GM18868 (cell line): ENCODE results near the gene CHDH.
A peak's percentile ranks its signal among the peaks of the same experiment; 100 is the strongest.

Experiments used
- ATAC-seq: cut with Tn5 transposase; IDR thresholded peaks from one replicate; pipeline ENCODE4 v1.9.1; 2021; ENCODE audit warnings: mild to moderate bottlenecking, moderate library complexity; ENCODE audit not compliant: unreplicated experiment

CHDH gene

GRCh38 chr3:53850895-53851294 lies 4.7 kb upstream of the CHDH start:
- ATAC-seq, result no peak

- no peak for ATAC-seq
Measured at GRCh38 chr3:53849916-53850315, 3.7 kb upstream of the CHDH start.

DNA sequence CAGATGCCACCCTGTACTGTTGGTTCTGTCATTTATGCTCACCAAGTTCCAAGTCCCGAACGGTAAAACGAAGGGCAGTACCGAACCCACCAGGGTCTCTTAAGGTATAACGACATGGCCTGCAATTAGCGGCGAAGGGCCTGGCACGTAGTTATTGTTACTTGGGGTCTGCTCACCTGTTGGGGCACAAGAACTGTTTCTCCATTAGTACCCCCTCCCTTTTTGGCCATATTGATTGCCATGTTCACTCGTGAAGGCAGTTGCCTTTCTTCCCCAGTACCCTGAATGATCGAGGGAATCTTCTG lies 584 bp upstream of the CHDH start:
- ATAC-seq, result no peak

DNA sequence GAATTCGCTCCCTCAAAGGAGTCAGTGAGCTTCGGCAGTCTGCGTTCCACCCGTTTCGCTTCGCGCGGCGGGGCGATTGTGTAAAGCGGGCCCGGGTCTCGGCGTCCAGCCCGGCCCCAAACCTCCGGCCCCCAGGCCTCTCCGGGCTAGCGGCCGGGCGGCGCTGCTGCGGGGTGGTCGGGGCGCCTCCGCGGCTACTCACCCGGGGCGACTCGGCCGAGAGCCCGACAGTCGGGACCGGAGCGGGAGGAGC lies 412 bp downstream of the CHDH start:
- ATAC-seq, result no peak

DNA sequence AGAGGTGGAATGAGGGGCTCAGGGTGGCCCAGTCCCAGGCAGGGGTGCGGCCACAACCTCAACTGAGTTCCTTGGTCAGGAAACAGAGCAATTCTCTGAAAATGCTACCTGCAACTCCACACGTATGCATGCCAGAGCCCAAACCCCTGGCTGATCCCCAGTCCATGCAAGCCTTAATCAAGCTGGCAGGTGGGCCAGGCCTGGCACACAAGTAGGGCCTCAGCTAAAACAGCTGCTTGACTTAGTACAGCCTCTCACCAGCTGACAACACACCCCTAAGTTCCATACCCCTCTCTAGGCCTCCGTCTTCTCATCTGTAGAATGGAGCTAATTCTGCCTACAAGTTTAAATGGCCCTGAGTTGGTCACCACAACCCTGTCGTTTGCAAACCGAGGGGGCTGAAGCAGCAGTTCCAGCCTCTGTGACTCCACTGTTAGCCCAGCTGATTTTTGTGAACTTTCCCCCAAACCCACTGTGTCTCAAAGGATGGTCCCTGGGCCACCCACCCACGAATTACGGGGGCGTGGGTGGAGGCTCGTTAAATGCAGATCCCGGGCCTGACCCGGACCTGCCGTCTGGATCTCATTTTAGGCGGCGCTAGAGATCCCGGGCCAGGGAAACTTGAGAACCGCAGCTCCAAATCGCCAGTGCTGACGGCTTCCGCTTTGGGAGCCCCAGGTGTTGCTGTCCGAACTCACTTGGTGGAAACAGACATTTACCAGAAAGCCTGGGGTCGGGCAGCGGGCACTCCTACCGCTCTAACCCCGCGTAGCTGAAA lies 927 bp downstream of the CHDH start:
- ATAC-seq, result peak; percentile 5

DNA sequence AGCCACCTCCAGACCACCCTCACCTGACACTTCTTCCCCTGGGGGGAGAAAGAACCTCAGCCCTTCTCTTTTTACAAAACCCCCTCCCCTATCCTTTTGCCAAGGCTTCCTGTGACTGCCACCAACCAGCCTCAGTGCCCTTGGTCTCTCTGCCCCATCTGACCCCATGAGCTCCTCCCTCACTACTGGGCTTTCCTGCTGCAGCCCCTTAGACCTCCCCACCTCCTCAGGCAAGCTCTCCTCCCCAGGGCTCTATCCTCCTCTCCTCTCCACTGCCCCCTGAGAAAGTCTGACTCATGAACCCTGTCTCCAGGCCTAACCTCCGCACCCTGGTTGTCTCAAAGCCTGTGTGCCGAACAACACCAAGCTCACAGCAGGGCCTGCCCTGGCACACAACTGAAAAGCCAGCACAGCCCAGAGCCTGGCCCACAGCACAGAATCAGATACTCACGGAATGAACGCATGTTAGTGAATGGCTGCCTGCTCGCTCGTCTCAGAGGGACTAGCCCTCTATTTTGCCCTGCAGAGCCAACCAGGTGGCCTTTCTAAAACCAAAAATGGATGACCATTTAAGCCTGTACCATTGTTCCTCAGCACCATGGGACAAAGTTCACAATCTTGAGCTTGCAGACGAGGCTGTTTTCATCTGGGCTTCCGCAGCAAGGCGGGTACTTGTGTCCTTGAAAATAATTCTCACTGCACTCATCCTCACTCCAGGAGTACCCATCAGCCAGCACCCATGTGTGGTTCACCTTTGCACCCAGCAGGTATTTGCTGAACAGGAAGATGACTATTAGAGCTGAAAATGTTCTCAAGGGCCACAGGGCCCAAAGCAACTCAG lies 1.7 kb downstream of the CHDH start:
- no peak for ATAC-seq

DNA sequence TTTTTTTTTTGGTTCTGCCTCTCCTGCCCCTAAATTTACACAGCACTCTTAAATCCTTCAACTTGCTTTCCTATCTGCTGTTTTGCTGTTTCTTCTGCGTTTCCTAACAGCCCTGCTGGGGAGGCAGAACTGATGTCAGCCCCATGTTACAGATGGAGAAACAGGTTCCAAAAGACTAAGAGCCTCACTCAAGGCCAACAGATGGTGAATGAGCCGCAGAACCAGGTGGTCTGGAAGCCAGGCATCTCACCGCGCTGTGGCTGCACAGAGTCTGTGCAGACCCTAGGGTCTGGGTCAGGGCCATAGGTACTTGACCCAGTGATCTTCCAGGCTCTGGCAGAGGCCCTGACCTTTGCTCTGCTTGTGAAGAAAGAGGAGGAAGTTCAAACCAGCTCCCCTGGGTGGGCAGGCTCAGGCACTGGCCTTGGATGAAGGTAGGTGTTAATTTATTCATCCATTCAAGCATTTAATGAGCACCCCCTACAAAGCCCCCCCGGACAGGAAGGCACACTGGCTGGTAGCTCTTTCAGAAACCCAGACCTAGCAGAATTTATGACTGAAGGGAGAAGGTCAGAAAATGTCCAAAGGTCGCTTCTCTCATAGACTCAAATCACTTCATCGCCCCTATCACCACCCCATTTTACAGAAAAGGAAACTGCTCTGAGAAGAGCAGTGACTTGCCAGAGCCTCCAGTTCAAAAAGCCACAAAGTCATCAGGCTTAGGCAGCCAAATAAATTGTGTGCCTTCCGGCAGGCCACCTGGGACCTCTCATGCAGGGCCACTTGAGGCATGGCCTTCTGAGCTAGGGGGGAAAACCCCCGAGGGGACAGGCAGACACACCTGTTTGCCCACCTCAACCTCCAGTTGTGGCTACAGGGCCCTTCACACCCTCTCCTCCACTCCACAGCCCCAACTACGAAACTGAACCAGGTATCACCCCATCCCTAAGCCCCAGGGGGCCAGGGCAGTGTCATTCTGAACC lies 2.7 kb downstream of the CHDH start:
- peak; percentile 31 for ATAC-seq

- ATAC-seq, result no peak
Measured at GRCh38 chr3:53842436-53843194, 3.6 kb downstream of the CHDH start.

- ATAC-seq, result no peak
Measured at GRCh38 chr3:53841296-53841695, 4.9 kb downstream of the CHDH start.

GRCh38 chr3:53837331-53837730 lies 8.9 kb downstream of the CHDH start:
- ATAC-seq, result no peak

GRCh38 chr3:53836084-53836872 lies 9.9 kb downstream of the CHDH start:
- no peak for ATAC-seq

DNA sequence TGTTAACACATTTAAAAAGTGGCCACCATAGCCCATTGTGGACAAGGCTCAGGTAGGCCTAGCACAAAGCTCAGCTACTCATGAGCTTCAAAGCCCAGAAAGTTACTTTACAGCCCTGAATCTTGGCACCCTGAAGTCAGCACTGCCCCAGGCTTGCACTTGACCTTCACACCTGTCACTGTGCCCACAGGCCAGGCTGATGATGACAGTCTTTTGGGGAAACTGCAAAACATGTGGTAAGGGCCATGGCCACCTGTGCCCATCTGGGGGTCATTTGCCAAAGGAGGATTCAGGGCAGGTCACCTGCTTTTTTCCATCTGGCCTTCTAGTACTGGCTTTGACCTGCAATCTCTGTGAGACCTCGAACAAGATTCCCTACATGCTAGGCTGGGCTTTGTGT lies 11.0 kb downstream of the CHDH start:
- ATAC-seq, result no peak

- ATAC-seq, result no peak
Measured at GRCh38 chr3:53834429-53835095, 11.7 kb downstream of the CHDH start.

- ATAC-seq, result no peak
Measured at GRCh38 chr3:53833700-53834099, 12.5 kb downstream of the CHDH start.

GRCh38 chr3:53833053-53833645 lies 13.1 kb downstream of the CHDH start:
- no peak for ATAC-seq

- no peak for ATAC-seq
Measured at GRCh38 chr3:53830944-53831343, 15.3 kb downstream of the CHDH start.

GRCh38 chr3:53829605-53830004 lies 16.6 kb downstream of the CHDH start:
- no peak for ATAC-seq

DNA sequence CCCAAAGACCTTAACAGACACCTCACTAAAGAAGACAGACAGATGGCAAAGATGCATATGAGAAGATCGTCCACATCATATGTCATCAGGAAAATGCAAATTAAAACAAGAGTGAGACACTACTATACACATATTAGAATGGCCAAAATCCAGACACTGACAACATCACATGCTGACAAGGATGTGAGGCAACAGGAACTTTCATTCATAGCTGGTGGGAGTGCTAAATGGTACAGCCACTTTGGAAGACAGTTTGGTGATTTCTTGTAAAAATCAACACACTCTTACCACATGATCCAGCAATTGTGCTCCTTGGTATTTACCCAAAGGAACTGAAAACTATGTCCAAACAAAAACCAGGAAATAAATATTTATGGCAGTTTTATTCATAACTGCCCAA lies 17.6 kb downstream of the CHDH start:
- no peak for ATAC-seq

DNA sequence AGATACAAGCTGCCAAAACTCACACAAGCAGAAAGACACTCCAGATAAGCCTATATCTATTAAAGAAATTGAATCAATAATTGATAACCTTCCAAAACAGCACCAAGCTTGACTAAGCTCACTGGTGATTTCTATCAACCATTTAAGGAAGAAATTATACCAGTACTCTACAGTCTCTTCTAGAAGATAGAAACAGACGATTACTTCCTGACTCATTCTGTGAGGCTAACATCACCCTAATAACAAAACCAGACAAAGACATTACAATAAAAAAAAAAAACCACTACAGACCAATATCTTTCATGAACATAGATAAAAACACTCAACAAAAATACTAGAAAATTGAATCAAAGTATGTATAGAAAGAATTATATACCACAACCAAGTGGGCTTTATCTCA lies 20.2 kb downstream of the CHDH start:
- peak; percentile 59 for ATAC-seq
